ENCODE measurements around the gene DMD. TPM values are rescaled to one million over a fixed set of nuclear protein-coding genes. Genes with fewer than 3 reads are reported as not detected.

DMD gene
- total and polyA plus RNA-seq, 8 donors, result 6.8 to 117 (median 44.2) TPM

- intact Hi-C loops (cut with DNase I; ENCODE audit: low total_unique reads), result no loop called here
Observed at GRCh38 chrX:31860686-31861085, 1350.7 kb downstream of the DMD start.

GRCh38 chrX:31858915-31859314, 1352.4 kb downstream of the DMD start:
- DNase-seq, result no peak
- H3K4me3 ChIP-seq, result no peak overlapping the region
- no peaks in the 10 kb centered on the region for H3K9me3 ChIP-seq
- TF ChIP-seq, protein P1, sequence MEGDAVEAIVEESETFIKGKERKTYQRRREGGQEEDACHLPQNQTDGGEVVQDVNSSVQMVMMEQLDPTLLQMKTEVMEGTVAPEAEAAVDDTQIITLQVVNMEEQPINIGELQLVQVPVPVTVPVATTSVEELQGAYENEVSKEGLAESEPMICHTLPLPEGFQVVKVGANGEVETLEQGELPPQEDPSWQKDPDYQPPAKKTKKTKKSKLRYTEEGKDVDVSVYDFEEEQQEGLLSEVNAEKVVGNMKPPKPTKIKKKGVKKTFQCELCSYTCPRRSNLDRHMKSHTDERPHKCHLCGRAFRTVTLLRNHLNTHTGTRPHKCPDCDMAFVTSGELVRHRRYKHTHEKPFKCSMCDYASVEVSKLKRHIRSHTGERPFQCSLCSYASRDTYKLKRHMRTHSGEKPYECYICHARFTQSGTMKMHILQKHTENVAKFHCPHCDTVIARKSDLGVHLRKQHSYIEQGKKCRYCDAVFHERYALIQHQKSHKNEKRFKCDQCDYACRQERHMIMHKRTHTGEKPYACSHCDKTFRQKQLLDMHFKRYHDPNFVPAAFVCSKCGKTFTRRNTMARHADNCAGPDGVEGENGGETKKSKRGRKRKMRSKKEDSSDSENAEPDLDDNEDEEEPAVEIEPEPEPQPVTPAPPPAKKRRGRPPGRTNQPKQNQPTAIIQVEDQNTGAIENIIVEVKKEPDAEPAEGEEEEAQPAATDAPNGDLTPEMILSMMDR (IDR thresholded peaks at IDR 0.05), result no peak
- TF ChIP-seq EP300 (IDR thresholded peaks at IDR 0.05) (no peak), POLR2AphosphoS5 (IDR thresholded peaks at IDR 0.05) (no peak), POLR2A (IDR thresholded peaks at IDR 0.05) (no peak)
- intact Hi-C loops (cut with DNase I; ENCODE audit: low total_unique reads), result no loop called here
- H3K27me3 ChIP-seq, result no peaks in the 10 kb centered on the region
- no peaks in the 10 kb centered on the region for H3K36me3 ChIP-seq
- WGBS, 5 donors, result 33 to 74% (median 59%) methylated on average over 2 of the region's 2 CpGs
- H3K27ac ChIP-seq, result no peak overlapping the region
- no peaks in the 10 kb centered on the region for H3K4me1 ChIP-seq

More at GRCh38 chrX:31860686-31861085, 1350.7 kb downstream of the DMD start:
- H3K4me3 ChIP-seq, result no peak overlapping the region
- H3K4me1 ChIP-seq, result no peaks in the 10 kb centered on the region
- no peaks in the 10 kb centered on the region for H3K36me3 ChIP-seq
- H3K27ac ChIP-seq, result no peak overlapping the region
- no peaks in the 10 kb centered on the region for H3K9me3 ChIP-seq
- TF ChIP-seq, protein P1 (IDR thresholded peaks at IDR 0.05), result no peak
- no peak for TF ChIP-seq POLR2A (IDR thresholded peaks at IDR 0.05)
- H3K27me3 ChIP-seq, result no peaks in the 10 kb centered on the region
- DNase-seq, result no peak

- no peaks in the 10 kb centered on the region for H3K4me1 ChIP-seq
- no peaks in the 10 kb centered on the region for H3K9me3 ChIP-seq
- intact Hi-C loops (cut with DNase I; ENCODE audit: low total_unique reads), result no loop called here
- H3K27me3 ChIP-seq, result no peaks in the 10 kb centered on the region
- H3K4me3 ChIP-seq, result no peak overlapping the region
- no peak overlapping the region for H3K27ac ChIP-seq
- DNase-seq, result no peak
- WGBS, 5 donors, result 82 to 92% (median 85%) methylated on average over 5 of the region's 5 CpGs
- no peaks in the 10 kb centered on the region for H3K36me3 ChIP-seq
- TF ChIP-seq POLR2A (IDR thresholded peaks at IDR 0.05) (no peak), POLR2AphosphoS5 (IDR thresholded peaks at IDR 0.05) (no peak), EP300 (IDR thresholded peaks at IDR 0.05) (no peak)
- TF ChIP-seq, protein P1 (IDR thresholded peaks at IDR 0.05), result no peak
Observed at GRCh38 chrX:31854716-31855115, 1356.6 kb downstream of the DMD start.

DNA sequence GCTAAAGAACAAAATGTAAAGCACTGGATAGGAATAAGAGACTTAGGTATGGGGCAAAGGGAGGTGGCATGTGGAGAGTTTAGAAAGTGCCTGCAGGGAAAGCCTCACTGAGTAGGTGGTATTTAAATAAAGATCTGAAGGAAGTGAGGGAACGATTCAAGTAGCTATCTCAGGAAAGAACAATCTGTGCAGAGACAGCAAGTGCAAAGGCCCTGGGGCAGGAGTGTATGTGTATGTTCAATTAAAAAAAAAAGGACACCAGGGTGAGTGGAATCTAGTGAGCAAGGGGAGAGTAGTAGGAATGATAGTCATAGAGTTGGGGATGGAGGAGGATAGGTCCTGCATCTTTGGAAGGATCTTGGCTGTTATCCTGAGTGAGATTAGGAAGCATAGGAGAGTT, 1359.6 kb downstream of the DMD start:
- Histone ChIP-seq H3K4me1 (no peaks in the 10 kb centered on the region), H3K27ac (no peak overlapping the region), H3K27me3 (no peaks in the 10 kb centered on the region), H3K4me3 (no peak overlapping the region), H3K9me3 (no peaks in the 10 kb centered on the region), H3K36me3 (no peaks in the 10 kb centered on the region)
- WGBS, 5 donors, result 32 to 78% (median 63%) methylated on average over 1 of the region's 1 CpG
- TF ChIP-seq EP300 (IDR thresholded peaks at IDR 0.05) (no peak), POLR2A (IDR thresholded peaks at IDR 0.05) (no peak), POLR2AphosphoS5 (IDR thresholded peaks at IDR 0.05) (no peak)
- TF ChIP-seq, protein P1 (IDR thresholded peaks at IDR 0.05), result no peak
- no peak for DNase-seq
- intact Hi-C loops (cut with DNase I; ENCODE audit: low total_unique reads), result no loop called here
